ENCODE results near the gene CXorf58. TPM values are rescaled to one million over a fixed set of nuclear protein-coding genes. Genes with fewer than 3 reads are reported as not detected.
A peak's percentile ranks its signal among the peaks of the same experiment; 100 is the strongest.
"Not testable (repeated sequence)": the region's sequence is repeated elsewhere in the genome, so short reads cannot be mapped to it uniquely, and the experiment has no call there.

CXorf58 gene
- total and polyA plus RNA-seq, 2 experiments from 2014 or later: 0.56 TPM; not detected in 1

DNA sequence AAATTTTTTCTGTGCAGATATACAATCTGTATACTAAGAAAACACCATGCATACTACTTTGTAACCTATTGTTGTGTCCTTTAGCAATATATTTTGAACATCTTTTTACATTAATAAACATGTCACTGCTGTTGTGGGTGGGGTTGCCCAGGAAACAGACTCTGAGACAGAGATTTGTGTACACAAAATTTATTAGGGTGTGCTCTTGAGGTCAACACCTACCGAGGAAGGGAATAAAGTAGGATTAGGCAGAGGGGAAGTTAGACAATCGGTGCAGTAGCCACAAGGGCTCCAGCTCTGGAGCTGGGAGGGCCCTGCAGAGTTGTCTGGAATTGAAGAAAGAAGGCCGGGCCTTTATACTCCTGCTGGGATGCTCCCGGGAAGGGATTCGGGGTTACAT is 56.4 kb downstream of the CXorf58 start:
- H3K4me1 Mint-ChIP-seq: peaks cover 8% of the 10 kb centered on the region
- H4K20me1 ChIP-seq (replicated peaks; ENCODE audit: insufficient read depth): no peaks in the 10 kb centered on the region

DNA sequence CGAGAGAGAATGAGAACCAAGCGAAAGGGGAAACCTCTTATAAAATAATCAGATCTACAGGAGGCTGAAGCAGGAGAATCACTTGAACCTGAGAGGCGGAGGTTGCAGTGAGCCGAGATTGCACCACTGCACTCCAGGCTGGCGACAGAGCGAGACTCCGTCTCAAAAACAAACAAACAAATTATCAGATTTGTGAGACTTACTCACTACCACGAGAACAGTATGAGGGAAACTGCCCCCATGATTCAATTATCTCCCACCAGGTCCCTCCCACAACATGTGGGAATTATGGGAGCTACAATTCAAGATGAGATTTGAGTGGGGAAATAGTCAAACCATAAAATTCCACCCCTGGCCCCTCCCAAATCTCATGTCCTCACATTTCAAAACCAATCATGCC is 57.8 kb downstream of the CXorf58 start:
- not testable (repeated sequence) for H3K27ac Mint-ChIP-seq; H4K20me1 ChIP-seq (replicated peaks; ENCODE audit: insufficient read depth); H3K79me2 ChIP-seq (replicated peaks; ENCODE audit: insufficient read depth); H3K36me3 ChIP-seq (ENCODE audit: insufficient read depth); H3K27ac ChIP-seq (ENCODE audit: low read depth); H3K27me3 Mint-ChIP-seq (ENCODE audit: insufficient read depth, low read depth, poor library complexity); ATAC-seq; H3F3A ChIP-seq (replicated peaks; ENCODE audit: low read depth); H3K36me3 Mint-ChIP-seq (ENCODE audit: low read depth); H3K4me1 Mint-ChIP-seq; DNase-seq (ENCODE audit: low spot score); H3K9me2 ChIP-seq (ENCODE audit: insufficient read depth); H2AFZ ChIP-seq; H3K4me1 ChIP-seq (ENCODE audit: insufficient read depth); H3K4me2 ChIP-seq; H3K27me3 ChIP-seq (ENCODE audit: insufficient read depth); H3K9me3 Mint-ChIP-seq; H3K4me3 Mint-ChIP-seq; H3K4me3 ChIP-seq

More for the DNA sequence above, 56.4 kb downstream of the CXorf58 start:
- H2AFZ ChIP-seq: no peak overlapping the region
- Mint-ChIP-seq H3K36me3 (ENCODE audit: low read depth) (no peaks in the 10 kb centered on the region), H3K27ac (no peak overlapping the region), H3K4me3 (no peak overlapping the region), H3K9me3 (0 out of 3 replicates have a peak, but pooled peaks cover 6% of the 10 kb centered on the region), H3K27me3 (ENCODE audit: insufficient read depth, low read depth, poor library complexity) (no peaks in the 10 kb centered on the region)
- no peaks in the 10 kb centered on the region for H3K79me2 ChIP-seq (replicated peaks; ENCODE audit: insufficient read depth)
- ATAC-seq (0 out of 3 replicates have a peak, but pooled peaks have one; percentile 26), DNase-seq (ENCODE audit: low spot score) (no peak)
- TF ChIP-seq, protein P1, sequence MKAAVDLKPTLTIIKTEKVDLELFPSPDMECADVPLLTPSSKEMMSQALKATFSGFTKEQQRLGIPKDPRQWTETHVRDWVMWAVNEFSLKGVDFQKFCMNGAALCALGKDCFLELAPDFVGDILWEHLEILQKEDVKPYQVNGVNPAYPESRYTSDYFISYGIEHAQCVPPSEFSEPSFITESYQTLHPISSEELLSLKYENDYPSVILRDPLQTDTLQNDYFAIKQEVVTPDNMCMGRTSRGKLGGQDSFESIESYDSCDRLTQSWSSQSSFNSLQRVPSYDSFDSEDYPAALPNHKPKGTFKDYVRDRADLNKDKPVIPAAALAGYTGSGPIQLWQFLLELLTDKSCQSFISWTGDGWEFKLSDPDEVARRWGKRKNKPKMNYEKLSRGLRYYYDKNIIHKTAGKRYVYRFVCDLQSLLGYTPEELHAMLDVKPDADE (IDR thresholded peaks at IDR 0.05): no peak
- TF ChIP-seq ZNF331 (CRISPR knock-in tag; IDR thresholded peaks at IDR 0.05; ENCODE audit: low read depth): no peak
- no peak for TF ChIP-seq EZH2 (IDR thresholded peaks at IDR 0.05; ENCODE audit: low read depth, unreplicated experiment)
- TF ChIP-seq POLR2AphosphoS5 (IDR thresholded peaks at IDR 0.05; ENCODE audit: low read depth): no peak
- TF ChIP-seq, protein P2, sequence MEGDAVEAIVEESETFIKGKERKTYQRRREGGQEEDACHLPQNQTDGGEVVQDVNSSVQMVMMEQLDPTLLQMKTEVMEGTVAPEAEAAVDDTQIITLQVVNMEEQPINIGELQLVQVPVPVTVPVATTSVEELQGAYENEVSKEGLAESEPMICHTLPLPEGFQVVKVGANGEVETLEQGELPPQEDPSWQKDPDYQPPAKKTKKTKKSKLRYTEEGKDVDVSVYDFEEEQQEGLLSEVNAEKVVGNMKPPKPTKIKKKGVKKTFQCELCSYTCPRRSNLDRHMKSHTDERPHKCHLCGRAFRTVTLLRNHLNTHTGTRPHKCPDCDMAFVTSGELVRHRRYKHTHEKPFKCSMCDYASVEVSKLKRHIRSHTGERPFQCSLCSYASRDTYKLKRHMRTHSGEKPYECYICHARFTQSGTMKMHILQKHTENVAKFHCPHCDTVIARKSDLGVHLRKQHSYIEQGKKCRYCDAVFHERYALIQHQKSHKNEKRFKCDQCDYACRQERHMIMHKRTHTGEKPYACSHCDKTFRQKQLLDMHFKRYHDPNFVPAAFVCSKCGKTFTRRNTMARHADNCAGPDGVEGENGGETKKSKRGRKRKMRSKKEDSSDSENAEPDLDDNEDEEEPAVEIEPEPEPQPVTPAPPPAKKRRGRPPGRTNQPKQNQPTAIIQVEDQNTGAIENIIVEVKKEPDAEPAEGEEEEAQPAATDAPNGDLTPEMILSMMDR (conservative IDR thresholded peaks at IDR 0.05; ENCODE audit: low read depth in 2 of 2): no peak
- no peak for TF ChIP-seq STAT1 (IDR thresholded peaks at IDR 0.05; ENCODE audit: unreplicated experiment)
- no peak for TF ChIP-seq EZH2phosphoT487 (IDR thresholded peaks at IDR 0.05; ENCODE audit: unreplicated experiment)
- H3K27ac ChIP-seq (ENCODE audit: low read depth): no peak overlapping the region
- H3K36me3 ChIP-seq (ENCODE audit: insufficient read depth): no peaks in the 10 kb centered on the region
- no peaks in the 10 kb centered on the region for H3K4me1 ChIP-seq (ENCODE audit: insufficient read depth)
- H3F3A ChIP-seq (replicated peaks; ENCODE audit: low read depth): no peaks in the 10 kb centered on the region
- H3K4me2 ChIP-seq: no peak overlapping the region
- H3K4me3 ChIP-seq: no peak overlapping the region
- no peaks in the 10 kb centered on the region for H3K27me3 ChIP-seq (ENCODE audit: insufficient read depth)
- no peaks in the 10 kb centered on the region for H3K9me2 ChIP-seq (ENCODE audit: insufficient read depth)

DNA sequence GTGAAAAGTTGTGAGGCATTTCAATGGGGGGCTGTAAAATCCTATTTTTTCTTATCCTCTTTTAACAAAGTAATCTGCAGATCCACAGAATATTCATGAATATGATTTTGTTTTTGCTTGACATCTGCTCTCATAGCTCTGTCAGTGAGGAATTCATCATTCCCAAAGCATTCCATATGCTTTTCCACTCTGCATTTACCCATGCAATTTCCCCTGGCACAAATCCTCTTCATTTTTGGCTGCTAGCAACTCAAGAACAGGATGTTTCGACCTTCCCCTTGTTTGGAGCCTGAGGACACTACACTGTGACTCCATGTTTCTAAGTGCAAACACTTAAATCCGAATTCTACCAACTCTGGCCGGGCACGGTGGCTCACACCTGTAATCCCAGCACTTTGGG is 70.7 kb downstream of the CXorf58 start:
- Mint-ChIP-seq H3K9me3 (no peaks in the 10 kb centered on the region), H3K36me3 (ENCODE audit: low read depth) (peaks cover 11% of the 10 kb centered on the region), H3K4me1 (peaks cover 26% of the 10 kb centered on the region), H3K27me3 (ENCODE audit: insufficient read depth, low read depth, poor library complexity) (peaks cover 7% of the 10 kb centered on the region), H3K4me3 (no peak overlapping the region), H3K27ac (no peak overlapping the region)
- no peaks in the 10 kb centered on the region for H3K27me3 ChIP-seq (ENCODE audit: insufficient read depth)
- no peaks in the 10 kb centered on the region for H3F3A ChIP-seq (replicated peaks; ENCODE audit: low read depth)
- ATAC-seq (no peak), DNase-seq (ENCODE audit: low spot score) (no peak)
- no peak overlapping the region for H3K4me2 ChIP-seq
- no peaks in the 10 kb centered on the region for H4K20me1 ChIP-seq (replicated peaks; ENCODE audit: insufficient read depth)
- TF ChIP-seq, protein P3, sequence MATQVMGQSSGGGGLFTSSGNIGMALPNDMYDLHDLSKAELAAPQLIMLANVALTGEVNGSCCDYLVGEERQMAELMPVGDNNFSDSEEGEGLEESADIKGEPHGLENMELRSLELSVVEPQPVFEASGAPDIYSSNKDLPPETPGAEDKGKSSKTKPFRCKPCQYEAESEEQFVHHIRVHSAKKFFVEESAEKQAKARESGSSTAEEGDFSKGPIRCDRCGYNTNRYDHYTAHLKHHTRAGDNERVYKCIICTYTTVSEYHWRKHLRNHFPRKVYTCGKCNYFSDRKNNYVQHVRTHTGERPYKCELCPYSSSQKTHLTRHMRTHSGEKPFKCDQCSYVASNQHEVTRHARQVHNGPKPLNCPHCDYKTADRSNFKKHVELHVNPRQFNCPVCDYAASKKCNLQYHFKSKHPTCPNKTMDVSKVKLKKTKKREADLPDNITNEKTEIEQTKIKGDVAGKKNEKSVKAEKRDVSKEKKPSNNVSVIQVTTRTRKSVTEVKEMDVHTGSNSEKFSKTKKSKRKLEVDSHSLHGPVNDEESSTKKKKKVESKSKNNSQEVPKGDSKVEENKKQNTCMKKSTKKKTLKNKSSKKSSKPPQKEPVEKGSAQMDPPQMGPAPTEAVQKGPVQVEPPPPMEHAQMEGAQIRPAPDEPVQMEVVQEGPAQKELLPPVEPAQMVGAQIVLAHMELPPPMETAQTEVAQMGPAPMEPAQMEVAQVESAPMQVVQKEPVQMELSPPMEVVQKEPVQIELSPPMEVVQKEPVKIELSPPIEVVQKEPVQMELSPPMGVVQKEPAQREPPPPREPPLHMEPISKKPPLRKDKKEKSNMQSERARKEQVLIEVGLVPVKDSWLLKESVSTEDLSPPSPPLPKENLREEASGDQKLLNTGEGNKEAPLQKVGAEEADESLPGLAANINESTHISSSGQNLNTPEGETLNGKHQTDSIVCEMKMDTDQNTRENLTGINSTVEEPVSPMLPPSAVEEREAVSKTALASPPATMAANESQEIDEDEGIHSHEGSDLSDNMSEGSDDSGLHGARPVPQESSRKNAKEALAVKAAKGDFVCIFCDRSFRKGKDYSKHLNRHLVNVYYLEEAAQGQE (IDR thresholded peaks at IDR 0.05; ENCODE audit: unreplicated experiment): no peak
- no peak for TF ChIP-seq ZNF331 (CRISPR knock-in tag; IDR thresholded peaks at IDR 0.05; ENCODE audit: low read depth)
- TF ChIP-seq STAT1 (IDR thresholded peaks at IDR 0.05; ENCODE audit: unreplicated experiment): no peak
- TF ChIP-seq EZH2phosphoT487 (IDR thresholded peaks at IDR 0.05; ENCODE audit: unreplicated experiment): no peak
- H2AFZ ChIP-seq: no peak overlapping the region
- no peaks in the 10 kb centered on the region for H3K9me2 ChIP-seq (ENCODE audit: insufficient read depth)
- no peaks in the 10 kb centered on the region for H3K36me3 ChIP-seq (ENCODE audit: insufficient read depth)
- H3K27ac ChIP-seq (ENCODE audit: low read depth): no peak overlapping the region
- H3K79me2 ChIP-seq (replicated peaks; ENCODE audit: insufficient read depth): no peaks in the 10 kb centered on the region
- peaks cover 10% of the 10 kb centered on the region for H3K4me1 ChIP-seq (ENCODE audit: insufficient read depth)
- H3K4me3 ChIP-seq: no peak overlapping the region
